Osteocyte (in vitro differentiated cells): ENCODE data around the gene NBDY. TPM values are rescaled to one million over a fixed set of nuclear protein-coding genes. Genes with fewer than 3 reads are reported as not detected.

ENCODE experiments used
- DNase-seq: peaks from one replicate; pipeline ENCODE4 v3.0.0; 2021; ENCODE audit warnings: mixed read lengths; ENCODE audit not compliant: unreplicated experiment; ENCODE audit errors: extremely low spot score
- H3K27ac Mint-ChIP-seq: one replicate; pipeline ENCODE4 v1.8.0; 2021; ENCODE audit warnings: mild to moderate bottlenecking, mixed read lengths; ENCODE audit not compliant: unreplicated experiment
- H3K27me3 Mint-ChIP-seq: one replicate; pipeline ENCODE4 v1.8.0; 2021; ENCODE audit warnings: mixed read lengths; ENCODE audit not compliant: unreplicated experiment
- H3K36me3 Mint-ChIP-seq: one replicate; pipeline ENCODE4 v1.8.0; 2021; ENCODE audit warnings: mixed read lengths; ENCODE audit not compliant: unreplicated experiment
- H3K4me1 Mint-ChIP-seq: one replicate; pipeline ENCODE4 v1.8.0; 2021; ENCODE audit warnings: mixed read lengths; ENCODE audit not compliant: unreplicated experiment
- H3K4me3 Mint-ChIP-seq: one replicate; pipeline ENCODE4 v1.8.0; 2021; ENCODE audit warnings: mild to moderate bottlenecking, moderate library complexity, mixed read lengths; ENCODE audit not compliant: unreplicated experiment
- H3K9me3 Mint-ChIP-seq: one replicate; pipeline ENCODE4 v1.8.0; 2021; ENCODE audit warnings: mixed read lengths; ENCODE audit not compliant: unreplicated experiment
- CTCF ChIP-seq: fragments of 200-600 bp; sonication (generic); IDR thresholded peaks from 2 replicates; pipeline ENCODE4 v1.5.0; 2021; ENCODE audit warnings: antibody characterized with exemption, mild to moderate bottlenecking, moderate library complexity
- total RNA-seq: library from RNA; stranded (reverse); gene quantifications from 2 replicates; pipeline ENCODE4 v1.2.1, GENCODE V29; 2021

Gene NBDY
- total RNA-seq, 1 donor from 2014 or later: 61.1 TPM

DNA sequence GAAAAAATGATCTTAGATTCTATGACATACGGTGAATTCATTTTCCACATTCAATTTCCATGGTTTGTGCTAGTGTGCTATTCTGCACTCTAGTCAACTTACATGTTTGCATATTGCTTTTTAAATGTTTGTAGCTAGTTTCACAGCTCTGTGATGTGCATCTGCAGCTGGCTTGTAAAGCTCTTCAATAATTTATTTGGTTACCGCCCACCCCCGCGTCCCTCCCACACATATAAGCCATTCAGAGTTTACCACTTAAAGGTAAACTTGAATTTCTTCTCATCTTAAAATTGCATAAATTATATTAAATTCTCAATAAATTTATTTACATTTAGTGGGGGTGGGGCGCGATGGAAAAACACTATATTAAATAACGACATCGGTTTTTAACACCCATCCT is 291 bp upstream of the NBDY start:
- H3K4me1 Mint-ChIP-seq: peaks cover 21% of the 10 kb centered on the region
- H3K36me3 Mint-ChIP-seq: peaks cover 2% of the 10 kb centered on the region
- no peaks in the 10 kb centered on the region for H3K27me3 Mint-ChIP-seq
- peak overlapping the region; percentile 85 for H3K4me3 Mint-ChIP-seq
- DNase-seq: no peak
- peaks cover 7% of the 10 kb centered on the region for H3K9me3 Mint-ChIP-seq
- peak overlapping the region; percentile 97 for H3K27ac Mint-ChIP-seq
- no peak for TF ChIP-seq CTCF

- no peak for DNase-seq
- H3K27me3 Mint-ChIP-seq: no peaks in the 10 kb centered on the region
- H3K9me3 Mint-ChIP-seq: no peaks in the 10 kb centered on the region
- H3K27ac Mint-ChIP-seq: no peak overlapping the region
- H3K4me1 Mint-ChIP-seq: peaks cover 17% of the 10 kb centered on the region
- no peak overlapping the region for H3K4me3 Mint-ChIP-seq
- TF ChIP-seq CTCF: peak; percentile 65
- peaks cover 4% of the 10 kb centered on the region for H3K36me3 Mint-ChIP-seq
These were observed 4.5 kb downstream of the NBDY start for GRCh38 chrX:56733459-56734046.

- TF ChIP-seq CTCF: no peak
- Mint-ChIP-seq H3K4me1 (peaks cover 10% of the 10 kb centered on the region), H3K27me3 (no peaks in the 10 kb centered on the region), H3K36me3 (peaks cover 6% of the 10 kb centered on the region), H3K4me3 (no peak overlapping the region), H3K27ac (no peak overlapping the region), H3K9me3 (peaks cover 4% of the 10 kb centered on the region)
- DNase-seq: no peak
These were observed 7.2 kb downstream of the NBDY start for GRCh38 chrX:56736219-56736618.

GRCh38 chrX:56738670-56739069 is 9.6 kb downstream of the NBDY start:
- Mint-ChIP-seq H3K9me3 (peaks cover 28% of the 10 kb centered on the region), H3K36me3 (peaks cover 18% of the 10 kb centered on the region)

GRCh38 chrX:56744996-56745395 is 16.0 kb downstream of the NBDY start:
- no peak for TF ChIP-seq CTCF
- peaks cover 6% of the 10 kb centered on the region for H3K4me1 Mint-ChIP-seq
- peak overlapping the region; percentile 68 for H3K27ac Mint-ChIP-seq
- H3K4me3 Mint-ChIP-seq: no peak overlapping the region
- peaks cover 38% of the 10 kb centered on the region for H3K9me3 Mint-ChIP-seq
- no peaks in the 10 kb centered on the region for H3K27me3 Mint-ChIP-seq
- no peak for DNase-seq
- H3K36me3 Mint-ChIP-seq: peaks cover 18% of the 10 kb centered on the region

More at GRCh38 chrX:56738670-56739069, 9.6 kb downstream of the NBDY start:
- no peak for DNase-seq
- Mint-ChIP-seq H3K4me3 (no peak overlapping the region), H3K27ac (no peak overlapping the region), H3K27me3 (no peaks in the 10 kb centered on the region), H3K4me1 (peaks cover 2% of the 10 kb centered on the region)
- no peak for TF ChIP-seq CTCF
